ENCODE measurements around the gene TRPV3. TPM values are rescaled to one million over a fixed set of nuclear protein-coding genes. Genes with fewer than 3 reads are reported as not detected.

Gene TRPV3
- total and polyA plus RNA-seq, 2 of the 8 experiments (the other 6 are each of a cell fraction or from before 2014, with no cell fraction given): 0.56 to 1.0 TPM

GRCh38 chr17:3549610-3550162 is 7.9 kb downstream of the TRPV3 start:
- Histone ChIP-seq H3K27ac (ENCODE audit: low read depth, low read length) (no peak overlapping the region), H2BK20ac (ENCODE audit: low read length) (no peak overlapping the region), H2BK12ac (ENCODE audit: low read depth, low read length) (no peak overlapping the region), H3K23ac (ENCODE audit: insufficient read length) (no peak overlapping the region), H2AFZ (ENCODE audit: low read length) (no peak overlapping the region), H3K36me3 (ENCODE audit: control insufficient read depth in 2 of 4, insufficient read depth in 4 of 4, low read length in 3 of 4) (no peaks in the 10 kb centered on the region), H3K79me1 (ENCODE audit: low read depth, low read length) (no peaks in the 10 kb centered on the region), H2BK5ac (ENCODE audit: low read depth, low read length) (no peak overlapping the region), H3K18ac (ENCODE audit: extremely low read depth, low read length) (no peak overlapping the region), H2BK15ac (ENCODE audit: low read length) (no peak overlapping the region), H3K23me2 (ENCODE audit: low read depth, low read length) (peaks cover 7% of the 10 kb centered on the region; the same call in 1 of the 2 replicates), H3K4ac (replicated peaks; ENCODE audit: insufficient read length, low read depth, low read length) (no peak overlapping the region), H2BK120ac (replicated peaks; ENCODE audit: low read depth, low read length) (no peak overlapping the region), H3K9ac (replicated peaks in 1 of 4; ENCODE audit: extremely low read depth in 1 of 4, low read depth in 3 of 4, low read length in 3 of 4) (no peak overlapping the region), H3K9me3 (ENCODE audit: insufficient read depth in 2 of 2, low read depth in 1 of 2, low read length in 1 of 2) (no peaks in the 10 kb centered on the region), H4K5ac (ENCODE audit: insufficient read length, low read depth, low read length) (no peak overlapping the region), H3K4me3 (ENCODE audit: extremely low read depth in 1 of 4, insufficient read depth in 2 of 4, low read depth in 3 of 4, low read length in 4 of 4) (no peak overlapping the region), H3K14ac (ENCODE audit: insufficient read length) (no peak overlapping the region), H4K20me1 (replicated peaks in 1 of 2; ENCODE audit: control insufficient read depth in 1 of 2, insufficient read depth in 2 of 2, low read length in 2 of 2) (peaks cover 0 to 4% of the 10 kb centered on the region in 2 experiments), H2AK5ac (ENCODE audit: low read depth, low read length) (no peak overlapping the region), H4K91ac (replicated peaks; ENCODE audit: insufficient read length, low read length) (no peak overlapping the region), H3K79me2 (ENCODE audit: control insufficient read depth in 1 of 2, insufficient read depth in 2 of 2, low read length in 2 of 2) (no peaks in the 10 kb centered on the region), H3K4me1 (replicated peaks in 1 of 4; ENCODE audit: control insufficient read depth in 3 of 4, insufficient read depth in 4 of 4, low read length in 3 of 4) (peaks cover 0 to 2% (median 0%) of the 10 kb centered on the region in 4 experiments; a peak in 1 of 7 replicates), H3K56ac (replicated peaks; ENCODE audit: insufficient read length, low read depth, low read length) (peak overlapping the region; percentile 89), H3K4me2 (ENCODE audit: insufficient read depth in 1 of 2, low read depth in 2 of 2, low read length in 2 of 2) (no peak overlapping the region), H3K27me3 (replicated peaks in 1 of 4; ENCODE audit: control insufficient read depth in 3 of 4, extremely low read depth in 1 of 4, insufficient read depth in 3 of 4, low read length in 3 of 4) (no peaks in the 10 kb centered on the region), H4K8ac (ENCODE audit: extremely low read depth, insufficient read depth, low read length) (no peak overlapping the region)
- WGBS, 2 experiments (ENCODE audit: extremely low coverage in 1 of 2, insufficient coverage in 1 of 2, insufficient read length in 1 of 2, insufficient replicate concordance in 2 of 2, low coverage in 1 of 2, low lambda C conversion rate in 2 of 2, missing lambda C conversion rate in 1 of 2): 91 to 100% methylated on average over 2 of the region's 2 CpGs
- TF ChIP-seq CBX5 (IDR thresholded peaks at IDR 0.05; ENCODE audit: low read depth, low read length): no peak
- TF ChIP-seq SP2 (IDR thresholded peaks at IDR 0.05; ENCODE audit: low read length): no peak
- TF ChIP-seq SAP30 (IDR thresholded peaks at IDR 0.05; ENCODE audit: insufficient read depth, insufficient replicate concordance, low read length): no peak
- no peak for TF ChIP-seq PHF8 (conservative IDR thresholded peaks at IDR 0.05; ENCODE audit: low read depth, low read length)
- no peak for TF ChIP-seq RXRA (IDR thresholded peaks at IDR 0.05; ENCODE audit: insufficient read depth, low read depth, low read length)
- TF ChIP-seq RFX5 (IDR thresholded peaks at IDR 0.05; ENCODE audit: borderline replicate concordance, low read depth, low read length): no peak
- ChIA-PET CTCF (ENCODE audit: partially characterized antibody) (no interaction called here), POLR2A (ENCODE audit: partially characterized antibody) (no interaction called here)
- no peak for FAIRE-seq
- DNase-seq (ENCODE audit: low read depth in 1 of 2, low spot score in 2 of 2): no peak

Data from H1 (cell line).